HG03558 (cell line): ENCODE results near the gene KDM5B.
"Not testable (repeated sequence)": the region's sequence is repeated elsewhere in the genome, so short reads cannot be mapped to it uniquely, and the experiment has no call there.

Experiments
- ATAC-seq: cut with Tn5 transposase; IDR thresholded peaks from one replicate; pipeline ENCODE4 v1.9.1; 2021; ENCODE audit warnings: moderate number of reproducible peaks; ENCODE audit not compliant: unreplicated experiment; ENCODE audit errors: extremely low read depth

Gene KDM5B

GRCh38 chr1:202794931-202795330 is 13.3 kb downstream of the KDM5B start:
- ATAC-seq: not testable (repeated sequence)

GRCh38 chr1:202794051-202794740 is 14.0 kb downstream of the KDM5B start:
- ATAC-seq: no peak

- ATAC-seq: no peak
Observed at GRCh38 chr1:202791077-202791747, 17.0 kb downstream of the KDM5B start.

GRCh38 chr1:202788800-202789199 is 19.4 kb downstream of the KDM5B start:
- ATAC-seq: no peak

GRCh38 chr1:202786804-202787203 is 21.4 kb downstream of the KDM5B start:
- ATAC-seq: no peak

GRCh38 chr1:202781180-202781579 is 27.0 kb downstream of the KDM5B start:
- no peak for ATAC-seq

- ATAC-seq: no peak
Observed at GRCh38 chr1:202770135-202770534, 38.1 kb downstream of the KDM5B start.

- no peak for ATAC-seq
Observed at GRCh38 chr1:202765721-202766120, 42.5 kb downstream of the KDM5B start.

- ATAC-seq: no peak
Observed at GRCh38 chr1:202762019-202762418, 46.2 kb downstream of the KDM5B start.

- no peak for ATAC-seq
Observed at GRCh38 chr1:202760589-202760988, 47.6 kb downstream of the KDM5B start.

- no peak for ATAC-seq
Observed at GRCh38 chr1:202756391-202756790, 51.8 kb downstream of the KDM5B start.

- ATAC-seq: no peak
Observed at GRCh38 chr1:202754293-202754692, 53.9 kb downstream of the KDM5B start.

- no peak for ATAC-seq
Observed at GRCh38 chr1:202752774-202753173, 55.4 kb downstream of the KDM5B start.

- no peak for ATAC-seq
Observed at GRCh38 chr1:202750761-202751160, 57.5 kb downstream of the KDM5B start.

- no peak for ATAC-seq
Observed at GRCh38 chr1:202750024-202750423, 58.2 kb downstream of the KDM5B start.

GRCh38 chr1:202745323-202745888 is 62.8 kb downstream of the KDM5B start:
- ATAC-seq: no peak

- not testable (repeated sequence) for ATAC-seq
Observed at GRCh38 chr1:202744770-202745169, 63.5 kb downstream of the KDM5B start.

GRCh38 chr1:202742496-202742895 is 65.7 kb downstream of the KDM5B start:
- no peak for ATAC-seq

GRCh38 chr1:202733251-202733650 is 75.0 kb downstream of the KDM5B start:
- no peak for ATAC-seq

GRCh38 chr1:202728951-202729350 is 79.3 kb downstream of the KDM5B start:
- ATAC-seq: no peak

GRCh38 chr1:202725526-202725925 is 82.7 kb downstream of the KDM5B start:
- ATAC-seq: no peak

- no peak for ATAC-seq
Observed at GRCh38 chr1:202723708-202724107, 84.5 kb downstream of the KDM5B start.
